Measurements from ENCODE around the gene EIF2B5. TPM values are rescaled to one million over a fixed set of nuclear protein-coding genes. Genes with fewer than 3 reads are reported as not detected.

EIF2B5 gene
- total RNA-seq, 1 donor from 2014 or later, result 21.8 TPM

- ATAC-seq, result peak; percentile 88
These were observed 39.7 kb downstream of the EIF2B5 start, which contains the start of gene AP2M1 for GRCh38 chr3:184174646-184175492. Gene AP2M1, plus strand, starts transcription at chr3:184174855. Its CDS starts 2,139 bp downstream, at chr3:184176994.

GRCh38 chr3:184175506-184175905 lies 40.3 kb downstream of the EIF2B5 start:
- no peak for ATAC-seq

- ATAC-seq, result no peak
These were observed 40.8 kb downstream of the EIF2B5 start for GRCh38 chr3:184175981-184176376.

GRCh38 chr3:184176377-184177330 lies 41.5 kb downstream of the EIF2B5 start:
- peak; percentile 34 for ATAC-seq

GRCh38 chr3:184177331-184177731 lies 42.2 kb downstream of the EIF2B5 start:
- no peak for ATAC-seq

- ATAC-seq, result no peak
These were observed 42.7 kb downstream of the EIF2B5 start for GRCh38 chr3:184177767-184178306.

GRCh38 chr3:184178521-184179138 lies 43.5 kb downstream of the EIF2B5 start:
- ATAC-seq, result no peak

GRCh38 chr3:184180165-184180564 lies 45.0 kb downstream of the EIF2B5 start:
- ATAC-seq, result no peak

GRCh38 chr3:184181596-184181995 lies 46.4 kb downstream of the EIF2B5 start:
- no peak for ATAC-seq

- ATAC-seq, result no peak
These were observed 48.5 kb downstream of the EIF2B5 start for GRCh38 chr3:184183679-184184078.

GRCh38 chr3:184184546-184185230 lies 49.5 kb downstream of the EIF2B5 start:
- ATAC-seq, result no peak

GRCh38 chr3:184185461-184186183 lies 50.5 kb downstream of the EIF2B5 start:
- peak; percentile 98 for ATAC-seq

GRCh38 chr3:184186184-184186901 lies 51.2 kb downstream of the EIF2B5 start, which contains the start of gene ABCF3:
Gene ABCF3, plus strand, starts transcription at chr3:184186199. Its CDS starts 9 bp downstream, at chr3:184186208.
- ATAC-seq, result peak; percentile 39

GRCh38 chr3:184186902-184187207 lies 51.7 kb downstream of the EIF2B5 start:
- no peak for ATAC-seq

GRCh38 chr3:184188080-184188479 lies 52.9 kb downstream of the EIF2B5 start:
- ATAC-seq, result no peak

- ATAC-seq, result no peak
These were observed 54.3 kb downstream of the EIF2B5 start for GRCh38 chr3:184189421-184189820.

GRCh38 chr3:184192889-184193288 lies 57.7 kb downstream of the EIF2B5 start:
- no peak for ATAC-seq

- ATAC-seq, result no peak
These were observed 58.9 kb downstream of the EIF2B5 start for GRCh38 chr3:184193991-184194539.
